ENCODE data around the gene MRPS7. TPM values are rescaled to one million over a fixed set of nuclear protein-coding genes. Genes with fewer than 3 reads are reported as not detected.

The MRPS7 gene
- total and polyA plus RNA-seq, 9 of the 15 experiments (the other 6 are each of a cell fraction or from before 2014, with no cell fraction given): 107 to 244 (median 132) TPM

GRCh38 chr17:75267411-75268232 lies 5.9 kb downstream of the MRPS7 start (continued):
- no peak for TF ChIP-seq NR4A1 (CRISPR knock-in tag; IDR thresholded peaks at IDR 0.05)
- TF ChIP-seq NR4A1 (tag; IDR thresholded peaks at IDR 0.05): no peak
- no peak for TF ChIP-seq ARID2 (IDR thresholded peaks at IDR 0.05)
- TF ChIP-seq ZFPM2 (CRISPR knock-in tag; IDR thresholded peaks at IDR 0.05): no peak
- TF ChIP-seq ETV1 (tag; conservative IDR thresholded peaks at IDR 0.05; ENCODE audit: low read depth): peak; percentile 55; the same call in 1 of the 2 replicates
- no peak for TF ChIP-seq SAFB2 (IDR thresholded peaks at IDR 0.05; ENCODE audit: borderline replicate concordance, low read depth, low read length, severe bottlenecking)
- 0 out of 2 replicates have a peak, but pooled peaks have one; percentile 37 for TF ChIP-seq LEF1 (IDR thresholded peaks at IDR 0.05)
- 0 out of 4 replicates have a peak, but pooled peaks of 1 of the 2 experiments have one; percentile 17 for TF ChIP-seq HDAC1 (IDR thresholded peaks at IDR 0.05)
- TF ChIP-seq GTF2F1 (IDR thresholded peaks at IDR 0.05; ENCODE audit: low read depth, low read length): no peak
- TF ChIP-seq RFX1 (IDR thresholded peaks at IDR 0.05): no peak
- TF ChIP-seq CREB1 (IDR thresholded peaks at IDR 0.05): no peak
- TF ChIP-seq CREB1 (CRISPR knock-in tag; IDR thresholded peaks at IDR 0.05): 0 out of 2 replicates have a peak, but pooled peaks have one; percentile 17
- no peak for TF ChIP-seq CCNT2 (IDR thresholded peaks at IDR 0.05; ENCODE audit: borderline replicate concordance, extremely low read depth, insufficient read length, low read depth, low read length)
- peak; percentile 54 for TF ChIP-seq L3MBTL2 (IDR thresholded peaks at IDR 0.05)
- no peak for TF ChIP-seq CBX8 (IDR thresholded peaks at IDR 0.05; ENCODE audit: borderline replicate concordance, extremely low read depth, low read depth, low read length, poor library complexity, severe bottlenecking)
- no peak for TF ChIP-seq FOXJ3 (CRISPR knock-in tag; IDR thresholded peaks at IDR 0.05)
- no peak for TF ChIP-seq ZC3H8 (IDR thresholded peaks at IDR 0.05)
- TF ChIP-seq CHD4 (IDR thresholded peaks at IDR 0.05; ENCODE audit: insufficient read depth, insufficient replicate concordance, low read depth, low read length, poor library complexity, severe bottlenecking): no peak
- TF ChIP-seq POLR2G (IDR thresholded peaks at IDR 0.05; ENCODE audit: low read depth, low read length): peak; percentile 59
- peak; percentile 66 to 93 for TF ChIP-seq FOXA3 (CRISPR knock-in tag; conservative IDR thresholded peaks at IDR 0.05 in 1 of 2, IDR thresholded peaks at IDR 0.05 in 1 of 2)
- no peak for TF ChIP-seq SMAD3 (CRISPR knock-in tag; conservative IDR thresholded peaks at IDR 0.05)
- TF ChIP-seq YBX1 (IDR thresholded peaks at IDR 0.05): no peak
- TF ChIP-seq STAT6 (CRISPR knock-in tag; IDR thresholded peaks at IDR 0.05): peak; percentile 68; the same call in 1 of the 2 replicates
- TF ChIP-seq ARID1B (IDR thresholded peaks at IDR 0.05): 0 out of 2 replicates have a peak, but pooled peaks have one; percentile 20
- peak; percentile 61; the same call in 1 of the 2 replicates for TF ChIP-seq EP400 (IDR thresholded peaks at IDR 0.05)
- no peak for TF ChIP-seq RAD51 (IDR thresholded peaks at IDR 0.05; ENCODE audit: borderline replicate concordance, low read depth)
- no peak for TF ChIP-seq HNRNPK (IDR thresholded peaks at IDR 0.05; ENCODE audit: low read depth, low read length, poor library complexity, severe bottlenecking)
- no peak for TF ChIP-seq MCM3 (IDR thresholded peaks at IDR 0.05)

Data from K562 (cell line).